Heart left ventricle (tissue), 16 donors: ENCODE results near the gene KRTAP6-1. TPM values are rescaled to one million over a fixed set of nuclear protein-coding genes. Genes with fewer than 3 reads are reported as not detected.

Source experiments
- ATAC-seq, 4 donors: fragments of 200-7000 bp; cut with Tn5 transposase; one replicate each; pipeline ENCODE4 v1.9.1; 2020 to 2022; ENCODE audit warnings: moderate library complexity in 4 of 4, mild to moderate bottlenecking in 3 of 4, moderate number of reproducible peaks in 1 of 4
- DNase-seq, 5 donors: peaks; one replicate each; pipeline ENCODE4 v3.0.0-alpha.2; 2020
- H3K27ac ChIP-seq, 12 donors: fragments of 200-600 bp; sonication (generic) in 4 of 12; one replicate each; pipeline versions ENCODE4 v1.5.0 to v1.8.0; 2016 to 2022; ENCODE audit warnings: mild to moderate bottlenecking in 2 of 12
- H3K27me3 ChIP-seq, 9 donors: fragments of 200-600 bp; sonication (generic) in 2 of 9; one replicate each; pipeline versions ENCODE4 v1.5.1 to v1.8.0; 2016 to 2022; ENCODE audit warnings: mild to moderate bottlenecking in 3 of 9
- H3K36me3 ChIP-seq, 9 donors: fragments of 200-600 bp; sonication (generic) in 2 of 9; one replicate each; pipeline versions ENCODE4 v1.5.0 to v1.8.0; 2018 to 2022; ENCODE audit warnings: mild to moderate bottlenecking in 2 of 9
- H3K4me1 ChIP-seq, 12 donors: fragments of 200-600 bp; sonication (generic) in 4 of 12; one replicate each; pipeline versions ENCODE4 v1.5.0 to v1.8.0; 2016 to 2022; ENCODE audit warnings: mild to moderate bottlenecking in 3 of 12
- H3K4me3 ChIP-seq, 12 donors: fragments of 200-600 bp; sonication (generic) in 4 of 12; one replicate each; pipeline versions ENCODE4 v1.5.0 to v1.8.0; 2017 to 2022; ENCODE audit warnings: mild to moderate bottlenecking in 9 of 12, moderate library complexity in 4 of 12
- H3K9me3 ChIP-seq, 12 donors: fragments of 200-600 bp; sonication (generic) in 4 of 12; one replicate each; pipeline versions ENCODE4 v1.5.0 to v1.8.0; 2016 to 2022; ENCODE audit warnings: mild to moderate bottlenecking in 1 of 12
- POLR2A ChIP-seq, 2 donors: fragments of 450-650 bp; IDR thresholded peaks; one replicate each; pipeline ENCODE4 v1.6.1; 2017; ENCODE audit warnings: antibody characterized with exemption in 2 of 2, mild to moderate bottlenecking in 2 of 2, moderate library complexity in 2 of 2
- WGBS, 4 donors: extraction: QIAGEN DNeasy Blood & Tissue Kit in 2 of 4; methylation state at CpG; one replicate each; pipeline versions ENCODE4 v1.1.5 to v1.1.7; 2013 to 2018; 5-methylcytosine and 5-hydroxymethylcytosine counted together
- intact Hi-C, 10 donors: fragments of 100-400 bp; cut with DNase I; formaldehyde crosslinking; loops; one replicate each; pipeline versions ENCODE4 v1.11.1 to v1.14.2; 2022
- polyA plus RNA-seq, 2 donors: library from polyadenylated mRNA; stranded (reverse); fragments of 200-250 nt; gene quantifications; one replicate each; pipeline ENCODE4 v1.2.3, GENCODE V29; 2013
- total RNA-seq, 9 donors: library from RNA; depleted of rRNA in 2 of 9; stranded (reverse); fragments of >200 nt in 2 of 9; fragmentation: NEBNext Ultra II Directional in 3 of 9; extraction: Animal tissue kit (Norgen Biotek cat#: 25700) in 3 of 9; gene quantifications; one replicate each; pipeline versions ENCODE4 v1.1.0 to v1.2.4, GENCODE V29; 2016 to 2023
- TF ChIP-seq, protein P1 (sequence below), 12 donors: fragments of 200-600 bp; sonication (generic) in 4 of 12; IDR thresholded peaks; one replicate each; pipeline versions ENCODE4 v1.5.0 to v1.8.0; 2018 to 2022; ENCODE audit warnings: antibody characterized with exemption in 12 of 12, mild to moderate bottlenecking in 5 of 12
- donor health status: ischemic (EF 13 %, LVEDD 7.1; RV severe dilation, severe dysfunction).
- donor health status: healthy with polysubstance abuse.
- donor health status: DM: no; HTN: yes; CAD: no.
- donor health status: DM: no; HTN: no; CAD: no.
- donor health status: ischemic (EF 25% LVEDD 6.9; RV normal size, moderate dysfunction).
- donor health status: ischemic (EF 25% LVEDD 5.7; RV mildly dilated, moderate dysfunction).
- donor health status: healthy.
- donor health status: DM: yes; HTN: yes; CAD: no.
- donor health status: ischemic (EF 35%, LVEDD 5.7; RV mildly dilated, moderate dysfunction).
- donor health status: nonischemic (EF 11% LVEDD 7.7; RV severe dilation, severe dysfunction).
- donor health status: DM: yes; HTN: yes; CAD: no.
- donor health status: PGD.
- donor health status: ischemic (EF 29% LVEDD 5.4; RV normal size, mild dysfunction).
- donor health status: nonischemic (EF 23%, LVEDD 6.1; RV moderate dilation, normal function).

The KRTAP6-1 gene
- total and polyA plus RNA-seq, 11 donors, result not detected

- DNase-seq, result no peak
- no peaks in the 10 kb centered on the region for H3K36me3 ChIP-seq
- ATAC-seq, result no peak
- intact Hi-C loops, result loop anchor here in 1 of 10 donors (10.0 kb wide), 1 partner anchor 58 kb away; no protein-coding TSS in a partner anchor
- H3K27me3 ChIP-seq, result no peaks in the 10 kb centered on the region
- WGBS, 4 donors, result 51 to 64% (median 54%) methylated on average over 1 of the region's 1 CpG
- no peaks in the 10 kb centered on the region for H3K9me3 ChIP-seq
- no peak overlapping the region for H3K4me3 ChIP-seq
- H3K27ac ChIP-seq, result no peak overlapping the region
- H3K4me1 ChIP-seq, result no peaks in the 10 kb centered on the region
- TF ChIP-seq POLR2A (IDR thresholded peaks at IDR 0.05), result no peak
- TF ChIP-seq, protein P1, sequence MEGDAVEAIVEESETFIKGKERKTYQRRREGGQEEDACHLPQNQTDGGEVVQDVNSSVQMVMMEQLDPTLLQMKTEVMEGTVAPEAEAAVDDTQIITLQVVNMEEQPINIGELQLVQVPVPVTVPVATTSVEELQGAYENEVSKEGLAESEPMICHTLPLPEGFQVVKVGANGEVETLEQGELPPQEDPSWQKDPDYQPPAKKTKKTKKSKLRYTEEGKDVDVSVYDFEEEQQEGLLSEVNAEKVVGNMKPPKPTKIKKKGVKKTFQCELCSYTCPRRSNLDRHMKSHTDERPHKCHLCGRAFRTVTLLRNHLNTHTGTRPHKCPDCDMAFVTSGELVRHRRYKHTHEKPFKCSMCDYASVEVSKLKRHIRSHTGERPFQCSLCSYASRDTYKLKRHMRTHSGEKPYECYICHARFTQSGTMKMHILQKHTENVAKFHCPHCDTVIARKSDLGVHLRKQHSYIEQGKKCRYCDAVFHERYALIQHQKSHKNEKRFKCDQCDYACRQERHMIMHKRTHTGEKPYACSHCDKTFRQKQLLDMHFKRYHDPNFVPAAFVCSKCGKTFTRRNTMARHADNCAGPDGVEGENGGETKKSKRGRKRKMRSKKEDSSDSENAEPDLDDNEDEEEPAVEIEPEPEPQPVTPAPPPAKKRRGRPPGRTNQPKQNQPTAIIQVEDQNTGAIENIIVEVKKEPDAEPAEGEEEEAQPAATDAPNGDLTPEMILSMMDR (IDR thresholded peaks at IDR 0.05), result no peak
Observed at GRCh38 chr21:30582870-30583269, 30.9 kb downstream of the KRTAP6-1 start.

- no peak overlapping the region for H3K4me3 ChIP-seq
- intact Hi-C loops, result loop anchor here in 1 of 10 donors (10.0 kb wide), 1 partner anchor 55 kb away; no protein-coding TSS in a partner anchor
- no peak for ATAC-seq
- H3K27ac ChIP-seq, result no peak overlapping the region
- no peaks in the 10 kb centered on the region for H3K9me3 ChIP-seq
- 47 to 55% (median 53%) methylated on average over 3 of the region's 3 CpGs for WGBS, 4 donors
- no peak for DNase-seq
- H3K27me3 ChIP-seq, result no peaks in the 10 kb centered on the region
- TF ChIP-seq, protein P1 (IDR thresholded peaks at IDR 0.05), result no peak
- TF ChIP-seq POLR2A (IDR thresholded peaks at IDR 0.05), result no peak
- H3K4me1 ChIP-seq, result no peaks in the 10 kb centered on the region
- H3K36me3 ChIP-seq, result no peaks in the 10 kb centered on the region
Observed at GRCh38 chr21:30580132-30580531, 33.6 kb downstream of the KRTAP6-1 start.

GRCh38 chr21:30579346-30579745 is 34.4 kb downstream of the KRTAP6-1 start:
- no peaks in the 10 kb centered on the region for H3K4me1 ChIP-seq
- no peak overlapping the region for H3K4me3 ChIP-seq
- H3K36me3 ChIP-seq, result no peaks in the 10 kb centered on the region
- intact Hi-C loops, result no loop called here
- no peaks in the 10 kb centered on the region for H3K27me3 ChIP-seq
- H3K27ac ChIP-seq, result no peak overlapping the region
- DNase-seq (no peak), ATAC-seq (no peak)
- WGBS, 4 donors, result 27 to 54% (median 31%) methylated on average over 1 of the region's 1 CpG
- no peak for TF ChIP-seq POLR2A (IDR thresholded peaks at IDR 0.05)
- TF ChIP-seq, protein P1 (IDR thresholded peaks at IDR 0.05), result no peak
- no peaks in the 10 kb centered on the region for H3K9me3 ChIP-seq

GRCh38 chr21:30577766-30578165 is 36.0 kb downstream of the KRTAP6-1 start:
- TF ChIP-seq, protein P1 (IDR thresholded peaks at IDR 0.05), result no peak
- no peak for TF ChIP-seq POLR2A (IDR thresholded peaks at IDR 0.05)
- intact Hi-C loops, result no loop called here
- DNase-seq (no peak), ATAC-seq (no peak)
- H3K27me3 ChIP-seq, result no peaks in the 10 kb centered on the region
- H3K4me1 ChIP-seq, result no peaks in the 10 kb centered on the region
- no peak overlapping the region for H3K27ac ChIP-seq
- H3K4me3 ChIP-seq, result no peak overlapping the region
- no peaks in the 10 kb centered on the region for H3K9me3 ChIP-seq
- no peaks in the 10 kb centered on the region for H3K36me3 ChIP-seq
